Measurements from ENCODE around the gene MICAL3. TPM values are rescaled to one million over a fixed set of nuclear protein-coding genes. Genes with fewer than 3 reads are reported as not detected.

The MICAL3 gene
- total and polyA plus RNA-seq, 2 of the 8 experiments (the other 6 are each of a cell fraction or from before 2014, with no cell fraction given) = 8.3 to 41.8 TPM

- TF ChIP-seq BACH1 (IDR thresholded peaks at IDR 0.05; ENCODE audit: low read length) = no peak
Observed at GRCh38 chr22:18045794-18046193, 21.4 kb upstream of the MICAL3 start (continued).
